Stimulated activated CD4-positive, alpha-beta T cell treated with anti-CD3 and anti-CD28 coated beads, Interleukin-12 subunit alpha, Interleukin-12 subunit beta, amount 100 ng/mL, for 4 hours (primary cell): ENCODE results near the gene KRTAP5-4.
"Not testable (repeated sequence)": the region's sequence is repeated elsewhere in the genome, so short reads cannot be mapped to it uniquely, and the experiment has no call there.

Source experiments
- DNase-seq: peaks from one replicate; pipeline ENCODE4 v3.0.0-alpha.2; 2020

KRTAP5-4 gene

DNA sequence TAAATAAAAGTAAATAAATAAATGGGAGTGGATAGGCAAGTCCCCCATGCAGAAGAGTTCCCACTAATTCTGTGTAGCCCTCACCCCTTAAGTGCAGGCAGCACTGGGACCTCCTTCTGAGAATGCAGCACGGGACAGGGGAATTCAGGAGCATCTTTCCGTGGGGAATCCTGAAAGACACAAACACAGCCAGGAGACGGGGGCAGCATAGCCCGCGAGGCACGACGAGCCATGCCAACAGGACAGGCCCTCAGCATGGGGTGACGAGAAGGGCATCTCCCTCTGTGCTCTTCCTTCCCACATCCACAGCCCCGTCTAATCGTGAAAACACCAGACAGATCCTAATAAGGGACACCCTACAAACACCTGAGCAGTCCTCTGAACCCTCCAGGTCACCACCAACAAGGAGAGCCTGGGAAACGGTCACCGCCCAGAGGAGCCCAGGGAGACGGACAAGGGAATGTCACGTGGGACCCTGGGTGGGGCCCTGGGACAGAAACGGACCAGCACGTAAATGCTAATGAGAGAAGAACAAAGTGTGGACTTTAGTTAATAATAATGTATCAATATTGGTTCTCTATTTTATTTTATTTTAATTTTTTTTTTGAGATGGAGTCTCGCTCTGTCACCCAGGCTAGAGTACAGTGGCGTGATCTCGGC, 14.5 kb upstream of the KRTAP5-4 start:
- DNase-seq: no peak

GRCh38 chr11:1633864-1634263, 11.9 kb upstream of the KRTAP5-4 start:
- no peak for DNase-seq

DNA sequence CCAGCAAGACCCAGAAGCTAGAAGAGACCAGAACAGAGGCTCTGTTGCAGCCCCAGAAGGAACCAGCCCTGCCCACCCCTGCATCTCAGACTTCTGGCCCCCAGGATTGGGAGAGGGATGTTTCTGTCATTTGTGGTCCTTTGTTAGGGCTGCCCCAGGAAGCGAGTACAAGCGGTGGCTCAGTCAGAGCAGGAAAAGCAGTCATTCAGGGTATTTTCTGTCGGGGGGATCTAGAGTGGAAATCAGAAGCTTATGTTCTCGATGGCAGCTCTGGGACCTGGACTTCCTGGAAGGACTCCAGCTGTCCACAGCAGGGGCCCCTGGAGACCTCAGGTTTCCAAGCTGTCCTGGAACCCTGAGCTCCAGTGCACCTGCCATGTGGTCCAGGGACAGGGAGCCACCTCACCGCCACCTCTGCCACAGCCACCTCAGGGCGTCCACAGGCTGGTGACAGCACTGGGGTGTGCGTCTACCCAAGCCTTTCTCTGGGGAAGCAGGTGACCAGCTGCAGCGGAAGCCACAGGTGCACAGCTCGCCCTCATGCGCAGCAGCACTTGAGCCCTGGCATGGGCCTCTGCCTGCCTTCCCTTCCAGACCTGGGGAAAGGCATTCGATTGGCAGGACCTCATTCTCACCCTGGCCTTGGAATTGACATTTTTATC, 10.2 kb upstream of the KRTAP5-4 start:
- no peak for DNase-seq

DNA sequence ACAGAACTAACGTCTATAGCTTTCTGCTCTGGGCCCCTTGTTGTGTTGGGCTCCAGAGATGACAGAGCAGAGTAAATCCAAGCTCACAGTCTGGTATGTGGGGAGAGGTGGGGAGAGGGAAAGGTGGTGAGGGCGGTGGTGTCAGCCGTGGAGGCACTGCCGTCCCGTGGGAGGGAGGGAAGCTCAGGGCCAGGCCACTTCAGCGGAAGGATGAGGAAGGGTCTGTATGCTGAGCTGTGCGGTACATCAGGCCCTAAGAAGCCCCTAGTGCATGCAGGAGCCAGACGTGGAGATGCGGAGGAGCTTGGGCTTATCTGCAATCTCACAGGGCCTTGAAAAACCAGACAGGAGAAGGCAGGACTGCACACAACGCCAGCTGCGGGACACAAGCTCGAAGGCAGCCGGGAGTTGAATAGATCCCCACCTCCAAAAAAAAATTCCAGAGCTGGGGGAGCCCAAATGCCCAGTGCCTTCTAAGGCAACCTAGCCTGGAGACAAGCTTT, 9.2 kb upstream of the KRTAP5-4 start:
- DNase-seq: no peak

- DNase-seq: no peak
Observed at GRCh38 chr11:1630271-1630670, 8.3 kb upstream of the KRTAP5-4 start.

DNA sequence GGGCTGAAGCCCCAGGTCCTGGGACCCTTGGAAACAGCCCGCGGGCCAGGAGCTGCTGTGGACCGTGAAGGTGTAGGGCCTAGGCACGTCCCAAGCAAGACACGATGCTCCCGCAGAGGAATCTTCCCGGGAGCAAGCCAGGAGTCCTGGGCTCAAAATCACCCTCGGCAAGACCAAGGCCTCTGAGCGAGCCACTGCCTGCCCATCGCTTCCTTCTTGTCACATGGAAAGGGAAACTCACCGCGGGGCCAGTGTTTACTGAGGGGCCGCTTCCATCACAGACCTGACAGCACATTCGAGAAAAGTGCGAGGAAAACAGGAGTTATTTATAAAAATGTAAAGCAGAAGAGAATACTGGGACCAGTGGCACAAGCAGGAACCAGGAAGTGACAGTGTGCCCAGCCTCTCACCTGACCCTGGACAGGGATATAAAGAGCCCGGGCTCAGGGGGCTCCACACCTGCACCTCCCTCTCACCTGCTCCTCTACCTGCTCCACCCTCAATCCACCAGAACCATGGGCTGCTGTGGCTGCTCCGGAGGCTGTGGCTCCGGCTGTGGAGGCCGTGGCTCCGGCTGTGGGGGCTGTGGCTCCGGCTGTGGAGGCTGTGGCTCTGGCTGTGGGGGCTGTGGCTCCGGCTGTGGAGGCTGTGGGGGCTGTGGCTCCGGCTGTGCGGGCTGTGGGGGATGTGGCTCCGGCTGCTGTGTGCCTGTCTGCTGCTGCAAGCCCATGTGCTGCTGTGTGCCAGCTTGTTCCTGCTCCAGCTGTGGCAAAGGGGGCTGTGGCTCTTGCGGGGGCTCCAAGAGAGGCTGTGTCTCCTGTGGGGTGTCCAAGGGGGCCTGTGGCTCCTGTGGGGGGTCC, 7.6 kb upstream of the KRTAP5-4 start, which contains the start of gene KRTAP5-5:
Gene KRTAP5-5, plus strand, starts transcription at position 450 of the 860 bp plus-strand sequence. Its CDS starts 66 bp downstream, at position 516.
- DNase-seq: no peak

GRCh38 chr11:1628506-1629325, 6.8 kb upstream of the KRTAP5-4 start:
- peak; percentile 62 for DNase-seq

DNA sequence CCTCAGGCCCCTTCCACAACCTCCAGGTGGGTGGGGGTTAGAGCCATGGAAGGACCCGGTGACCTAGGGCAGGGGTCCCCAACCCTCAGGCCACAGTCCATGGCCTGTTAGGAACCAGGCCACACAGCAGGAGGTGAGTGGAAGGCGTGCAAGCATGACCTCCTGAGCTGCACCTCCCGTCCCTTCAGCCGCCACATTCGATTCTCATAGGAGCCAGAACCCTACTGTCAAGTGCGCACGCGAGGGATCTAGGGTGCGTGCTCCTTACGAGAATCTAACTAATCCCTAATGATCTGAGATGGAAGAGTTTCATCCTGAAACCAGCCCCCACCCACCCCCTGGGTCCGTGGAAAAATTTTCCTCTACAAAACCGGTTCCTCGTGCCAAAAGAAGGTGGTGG, 3.6 kb upstream of the KRTAP5-4 start:
- DNase-seq: no peak

DNA sequence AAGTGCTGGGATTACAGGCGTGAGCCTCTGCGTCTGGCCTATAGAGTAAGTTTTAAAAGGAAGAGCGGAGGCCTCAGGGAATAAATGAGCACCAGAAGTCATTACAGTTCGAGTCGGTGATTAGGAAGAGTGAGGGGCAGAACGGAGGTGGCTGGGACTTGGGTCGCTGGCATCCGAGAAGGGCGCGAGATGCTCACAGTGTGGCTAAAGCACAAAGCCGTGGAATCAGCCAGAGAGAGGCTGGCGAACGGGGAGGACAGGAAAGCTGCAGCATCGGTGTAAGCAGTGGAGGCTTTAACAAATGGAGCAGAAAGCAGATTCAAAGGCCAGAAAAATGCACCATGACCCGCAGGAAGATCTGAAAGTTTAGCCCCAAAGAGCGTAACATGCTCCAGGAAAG, 2.7 kb upstream of the KRTAP5-4 start:
- no peak for DNase-seq

- no peak for DNase-seq
Observed at GRCh38 chr11:1623716-1624115, 1.8 kb upstream of the KRTAP5-4 start.

- DNase-seq: no peak
Observed at GRCh38 chr11:1619449-1619848, 2.5 kb downstream of the KRTAP5-4 start.

DNA sequence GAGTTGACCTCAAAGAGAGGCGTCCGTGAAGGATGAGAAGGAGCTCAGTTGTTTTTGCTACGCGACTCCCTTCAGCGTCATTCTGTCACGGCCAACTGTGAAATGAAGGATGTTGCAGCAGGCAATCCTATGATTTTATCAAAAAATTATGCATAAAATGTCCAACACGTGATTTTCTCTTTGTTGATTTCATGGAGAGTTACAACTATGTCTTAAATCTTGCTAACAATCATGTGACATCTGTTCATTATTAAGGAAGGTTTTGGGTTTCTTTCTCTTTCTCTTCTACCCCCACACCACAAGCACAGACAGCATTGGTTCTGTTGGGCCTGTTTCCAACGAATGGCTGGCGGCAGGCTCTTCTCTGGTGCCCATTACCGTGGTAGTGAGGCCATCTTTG, 3.7 kb downstream of the KRTAP5-4 start:
- DNase-seq: no peak

DNA sequence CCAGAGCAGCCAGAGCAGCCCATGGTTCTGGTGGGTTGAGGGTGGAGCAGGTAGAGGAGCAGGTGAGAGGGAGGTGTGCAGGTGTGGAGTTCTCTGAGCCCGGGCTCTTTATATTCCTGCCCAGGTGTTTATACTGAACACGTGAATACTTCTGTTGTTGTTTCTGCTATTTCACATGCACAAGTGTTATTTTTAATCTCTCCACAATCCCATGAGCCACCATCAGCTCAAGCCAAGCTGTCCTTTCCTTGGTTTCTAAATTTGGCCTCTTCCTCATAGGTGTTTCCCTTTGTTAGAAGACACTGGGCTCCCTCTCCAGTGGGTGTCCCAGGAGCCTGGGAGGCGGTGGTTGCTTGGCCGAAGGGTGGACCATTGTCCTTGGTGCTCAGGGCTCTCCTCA, 13.6 kb downstream of the KRTAP5-4 start, which contains the start of gene KRTAP5-3:
Gene KRTAP5-3, minus strand, starts transcription at position 101 of the 400 bp plus-strand sequence. Its CDS starts 78 bp downstream, at position 23.
- no peak for DNase-seq

DNA sequence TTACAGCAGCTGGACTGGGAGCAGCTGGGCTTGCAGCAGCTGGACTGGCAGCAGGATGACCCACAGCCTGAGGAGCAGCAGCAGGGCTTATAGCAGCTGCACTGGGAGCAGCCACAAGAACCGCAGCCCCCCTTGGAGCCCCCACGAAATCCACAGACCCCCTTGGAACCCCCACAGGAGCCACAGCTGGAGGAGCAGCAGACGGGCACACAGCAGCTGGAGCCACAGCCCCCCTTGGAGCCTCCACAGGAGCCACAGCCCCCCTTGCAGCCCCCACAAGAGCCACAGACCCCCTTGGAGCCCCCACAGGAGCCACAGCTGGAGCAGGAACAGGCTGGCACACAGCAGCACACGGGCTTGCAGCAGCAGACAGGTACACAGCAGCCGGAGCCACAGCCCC, 14.0 kb downstream of the KRTAP5-4 start:
- DNase-seq: not testable (repeated sequence)

- DNase-seq: not testable (repeated sequence)
Observed at GRCh38 chr11:1607156-1607845, 14.6 kb downstream of the KRTAP5-4 start.

DNA sequence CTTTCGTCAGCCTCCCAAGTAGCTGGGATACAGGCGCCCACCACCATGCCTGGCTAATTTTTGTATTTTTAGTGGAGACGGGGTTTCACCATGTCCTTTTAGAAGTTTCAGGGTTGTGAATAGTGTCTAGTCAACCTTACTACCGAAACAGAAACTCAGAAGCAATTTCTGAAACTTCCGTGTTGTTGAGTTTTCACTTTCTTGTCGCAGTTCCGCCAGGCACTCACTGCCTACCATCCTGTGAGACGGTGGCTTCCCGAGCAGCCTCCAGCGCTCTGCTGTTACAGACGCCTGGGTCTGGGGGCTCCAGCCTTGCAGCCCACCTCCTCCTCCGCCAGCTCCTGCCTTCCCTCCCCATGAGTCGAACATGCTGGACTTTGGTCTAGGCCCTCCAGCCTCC, 16.0 kb downstream of the KRTAP5-4 start:
- not testable (repeated sequence) for DNase-seq

GRCh38 chr11:1604711-1605110, 17.2 kb downstream of the KRTAP5-4 start:
- no peak for DNase-seq

DNA sequence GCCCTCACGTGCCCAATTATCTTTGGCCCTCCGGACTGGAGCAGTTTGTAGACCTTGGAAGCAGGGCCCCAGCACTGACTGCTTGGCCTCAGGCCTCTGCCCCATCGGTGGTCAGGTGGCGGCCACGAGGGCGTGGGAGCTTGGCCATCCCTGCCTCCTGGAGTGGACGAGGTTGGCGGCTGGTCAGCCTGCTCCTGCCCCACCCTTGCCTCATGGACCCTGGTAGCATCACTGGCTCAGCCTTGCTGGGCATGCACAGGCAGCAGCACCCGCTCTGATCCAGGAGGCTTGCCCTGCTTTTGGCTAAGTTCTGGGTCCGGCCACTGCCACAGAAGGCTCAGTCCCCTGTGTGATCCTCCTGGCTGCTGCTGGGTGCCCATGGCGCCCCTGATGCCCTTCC, 17.8 kb downstream of the KRTAP5-4 start:
- no peak for DNase-seq

DNA sequence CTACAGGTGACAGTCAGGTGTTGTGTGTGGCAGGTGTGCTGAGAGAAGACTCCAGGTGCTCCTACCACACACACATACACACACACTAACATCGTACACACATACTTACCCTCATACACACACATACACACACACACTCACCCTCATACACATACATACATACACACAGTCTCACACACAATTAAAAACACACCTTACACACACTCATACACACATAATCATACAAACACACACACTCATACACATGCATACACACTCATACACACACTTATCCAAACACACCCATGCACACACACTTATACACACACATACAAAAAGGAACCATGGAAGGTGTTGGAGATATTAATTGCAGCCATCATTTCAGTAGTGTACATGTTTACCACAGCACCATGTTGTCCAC, 18.3 kb downstream of the KRTAP5-4 start:
- no peak for DNase-seq

DNA sequence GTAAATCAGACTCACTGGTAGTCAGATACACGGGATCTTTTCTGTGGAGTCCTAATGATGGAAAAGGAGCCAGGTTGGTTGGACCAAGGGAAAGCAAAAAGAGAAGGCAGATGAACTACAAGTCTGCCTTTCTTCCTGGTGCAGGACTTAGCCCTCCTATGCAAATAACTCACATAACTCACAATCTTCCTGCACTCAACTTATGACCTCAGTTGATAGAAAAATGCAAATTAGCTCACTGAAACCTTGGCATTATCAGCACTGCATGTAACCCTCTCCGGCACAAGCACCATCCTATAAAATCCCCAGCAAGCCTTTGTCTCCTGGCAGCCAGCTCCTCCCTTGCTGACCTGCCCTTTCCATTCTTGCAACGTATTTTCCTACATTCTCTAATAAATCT, 20.3 kb downstream of the KRTAP5-4 start:
- DNase-seq: not testable (repeated sequence)

DNA sequence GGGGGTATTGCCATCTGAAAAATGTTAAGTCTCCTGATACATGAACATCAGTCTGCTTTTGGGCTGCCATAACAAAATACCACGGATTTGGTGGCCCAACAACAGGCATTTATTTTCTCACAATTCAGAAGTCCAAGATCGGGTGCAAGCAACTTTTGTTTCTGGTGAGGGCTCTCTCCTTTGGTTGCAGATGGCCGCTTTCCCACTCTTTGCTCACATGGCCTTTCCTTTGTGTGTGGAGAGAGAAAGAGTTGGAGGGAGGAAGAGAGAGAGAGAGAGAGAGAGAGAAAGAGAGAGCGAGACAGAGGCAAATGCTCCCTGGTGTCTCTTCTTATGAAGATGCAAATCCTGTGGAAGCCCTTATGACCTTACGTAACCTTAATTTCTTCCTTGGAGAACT, 21.3 kb downstream of the KRTAP5-4 start:
- DNase-seq: no peak

DNA sequence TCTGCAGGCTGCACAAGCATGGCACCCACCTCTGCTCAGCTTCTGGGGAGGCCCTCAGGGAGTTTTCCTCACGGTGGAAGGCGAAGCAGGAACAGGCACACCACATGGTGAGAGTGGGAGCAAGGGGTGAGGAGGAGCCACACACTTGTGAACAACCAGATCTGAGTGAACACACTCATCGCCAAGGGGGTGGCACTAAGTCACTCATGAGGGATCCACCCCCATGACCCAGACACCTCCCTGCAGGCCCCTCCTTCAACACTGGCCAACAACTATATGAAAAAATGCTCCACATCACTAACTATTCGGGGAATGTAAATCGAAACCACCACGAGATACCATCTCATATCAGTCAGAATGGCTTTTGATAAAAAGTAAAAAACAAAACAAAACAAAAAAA, 23.1 kb downstream of the KRTAP5-4 start:
- no peak for DNase-seq
